Kidney epithelial cell (primary cell): ENCODE measurements around the gene ATP4A. TPM values are rescaled to one million over a fixed set of nuclear protein-coding genes. Genes with fewer than 3 reads are reported as not detected.

Experiments
- DNase-seq: peaks from one replicate; pipeline ENCODE4 v3.0.0-alpha.2; 2010; ENCODE audit warnings: low read depth
- H3K27me3 ChIP-seq: 2 replicates; pipeline ENCODE4 v1.6.0; 2011; ENCODE audit warnings: low read length; ENCODE audit not compliant: control insufficient read depth, insufficient read depth
- H3K36me3 ChIP-seq: 2 replicates; pipeline ENCODE4 v1.5.1; 2011; ENCODE audit warnings: low read length; ENCODE audit not compliant: control insufficient read depth, insufficient read depth
- H3K4me3 ChIP-seq: 2 replicates; pipeline ENCODE4 v1.5.1; 2011; ENCODE audit warnings: low read depth, mild to moderate bottlenecking, control low read depth, low read length
- CTCF ChIP-seq: IDR thresholded peaks from 2 replicates; pipeline ENCODE4 v1.5.1; 2011; ENCODE audit warnings: mild to moderate bottlenecking, moderate library complexity, low read length, control low read depth, inconsistent platforms; ENCODE audit not compliant: insufficient read depth, poor library complexity, severe bottlenecking
- total RNA-seq: library from RNA; depleted of rRNA; stranded (reverse); fragments of >200 nt; gene quantifications from 2 replicates; pipeline ENCODE4 v1.2.3, GENCODE V29; 2015

ATP4A gene
- total RNA-seq, 1 donor from 2014 or later, result not detected

- TF ChIP-seq CTCF, result no peak
- Histone ChIP-seq H3K4me3 (no peak within 1 kb of the TSS), H3K27me3 (peaks cover 39% of the 10 kb centered on the region), H3K36me3 (no peaks in the 10 kb centered on the region)
- no peak for DNase-seq
These were observed 35.0 kb downstream of the ATP4A start, which contains the start of gene SBSN for GRCh38 chr19:35528218-35529038. SBSN (minus strand) TSS chr19:35528311; CDS start chr19:35528281, 30 bp downstream.

GRCh38 chr19:35525873-35526272, 37.6 kb downstream of the ATP4A start:
- DNase-seq, result no peak
- H3K27me3 ChIP-seq, result peaks cover 27% of the 10 kb centered on the region
- TF ChIP-seq CTCF, result no peak

GRCh38 chr19:35524181-35524837, 39.1 kb downstream of the ATP4A start:
- no peaks in the 10 kb centered on the region for H3K36me3 ChIP-seq
- H3K4me3 ChIP-seq, result no peak overlapping the region
- TF ChIP-seq CTCF, result no peak
- H3K27me3 ChIP-seq, result peaks cover 25% of the 10 kb centered on the region
- DNase-seq, result no peak

More at GRCh38 chr19:35525873-35526272, 37.6 kb downstream of the ATP4A start:
- Histone ChIP-seq H3K36me3 (no peaks in the 10 kb centered on the region), H3K4me3 (no peak overlapping the region)

GRCh38 chr19:35522745-35523327, 40.6 kb downstream of the ATP4A start:
- H3K27me3 ChIP-seq, result peaks cover 21% of the 10 kb centered on the region
- H3K36me3 ChIP-seq, result no peaks in the 10 kb centered on the region
- no peak for TF ChIP-seq CTCF
- no peak overlapping the region for H3K4me3 ChIP-seq
- no peak for DNase-seq

- Histone ChIP-seq H3K36me3 (no peaks in the 10 kb centered on the region), H3K27me3 (peaks cover 21% of the 10 kb centered on the region), H3K4me3 (no peak overlapping the region)
- no peak for DNase-seq
- TF ChIP-seq CTCF, result no peak
These were observed 42.2 kb downstream of the ATP4A start for GRCh38 chr19:35521124-35521743.
